ENCODE data around the gene ELOVL2.
"Not testable (repeated sequence)": the region's sequence is repeated elsewhere in the genome, so short reads cannot be mapped to it uniquely, and the experiment has no call there.

Gene ELOVL2

DNA sequence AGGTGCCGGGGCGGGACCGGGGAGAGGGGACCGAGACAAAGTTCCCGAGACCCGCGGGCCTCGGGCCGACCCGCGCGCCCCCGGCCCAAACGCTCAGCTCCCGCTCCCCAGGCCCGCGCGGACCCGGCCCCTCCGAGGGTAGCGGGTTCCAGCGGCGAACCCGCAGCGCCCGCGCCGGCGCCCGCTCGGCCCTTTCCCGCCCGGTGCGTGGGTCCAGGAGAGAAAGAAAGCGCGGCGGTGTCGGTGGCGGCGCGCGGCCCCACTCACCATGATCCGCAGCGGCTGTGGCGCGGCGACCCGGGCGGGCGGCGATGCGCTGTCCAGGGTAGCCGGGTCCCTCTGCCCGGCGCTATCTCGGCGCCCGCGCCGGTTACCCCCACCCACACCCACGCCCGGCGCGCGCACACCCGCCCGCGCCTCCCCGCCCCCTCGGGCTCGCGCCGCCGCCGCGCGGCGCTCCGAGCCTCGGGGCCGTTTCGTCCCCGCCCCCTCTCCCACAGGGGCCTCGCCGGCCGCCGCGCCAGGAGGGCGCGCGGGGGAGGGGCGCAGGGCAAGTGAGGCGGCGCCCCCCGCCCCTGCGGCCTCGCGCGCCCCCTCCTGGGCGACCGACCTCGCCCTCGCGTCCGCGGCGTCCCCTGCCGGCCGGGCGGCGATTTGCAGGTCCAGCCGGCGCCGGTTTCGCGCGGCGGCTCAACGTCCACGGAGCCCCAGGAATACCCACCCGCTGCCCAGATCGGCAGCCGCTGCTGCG, at the start of gene ELOVL2:
Gene ELOVL2, minus strand, starts transcription at position 345 of the 751 bp plus-strand sequence. Its CDS starts 75 bp downstream, at position 270.
- DNase-seq: peak; percentile 44 to 73 (median 65)

DNA sequence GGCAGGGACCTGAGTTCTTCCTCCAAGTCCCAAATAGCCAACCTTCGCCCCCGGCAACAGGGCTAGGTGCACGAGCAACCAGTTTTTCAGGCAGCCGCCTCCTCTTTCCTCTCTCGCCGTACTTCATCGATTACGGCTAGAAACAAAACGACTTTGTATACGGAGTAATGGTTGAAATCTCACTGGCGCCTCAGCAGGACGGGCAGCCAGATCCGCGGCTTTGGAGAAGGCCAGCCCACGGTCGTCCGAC, 49.2 kb upstream of the ELOVL2 start:
- no peak for DNase-seq

- DNase-seq: no peak
Observed at GRCh38 chr6:11092668-11093375, 48.7 kb upstream of the ELOVL2 start.

- peak; percentile 12 to 27 (median 25) for DNase-seq
Observed at GRCh38 chr6:11091141-11091540, 47.0 kb upstream of the ELOVL2 start.

DNA sequence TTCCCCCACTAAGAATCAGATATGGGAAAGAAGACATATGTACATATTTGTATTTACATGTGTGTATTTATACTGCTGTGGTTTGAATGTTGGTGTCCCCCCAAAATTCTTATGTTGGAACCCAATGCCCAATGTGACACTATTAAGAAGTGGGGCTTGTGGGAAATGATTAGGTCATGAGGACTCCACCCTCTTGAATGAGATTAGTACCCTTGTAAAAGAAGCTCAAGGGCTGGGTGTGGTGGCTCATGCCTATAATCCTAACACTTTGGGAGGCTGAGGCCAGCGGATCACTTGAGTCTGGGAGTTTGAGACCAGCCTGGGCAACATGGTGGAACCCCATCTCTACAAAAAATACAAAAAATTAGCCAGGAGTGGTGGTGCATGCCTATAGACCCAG, 45.6 kb upstream of the ELOVL2 start:
- DNase-seq: no peak

DNA sequence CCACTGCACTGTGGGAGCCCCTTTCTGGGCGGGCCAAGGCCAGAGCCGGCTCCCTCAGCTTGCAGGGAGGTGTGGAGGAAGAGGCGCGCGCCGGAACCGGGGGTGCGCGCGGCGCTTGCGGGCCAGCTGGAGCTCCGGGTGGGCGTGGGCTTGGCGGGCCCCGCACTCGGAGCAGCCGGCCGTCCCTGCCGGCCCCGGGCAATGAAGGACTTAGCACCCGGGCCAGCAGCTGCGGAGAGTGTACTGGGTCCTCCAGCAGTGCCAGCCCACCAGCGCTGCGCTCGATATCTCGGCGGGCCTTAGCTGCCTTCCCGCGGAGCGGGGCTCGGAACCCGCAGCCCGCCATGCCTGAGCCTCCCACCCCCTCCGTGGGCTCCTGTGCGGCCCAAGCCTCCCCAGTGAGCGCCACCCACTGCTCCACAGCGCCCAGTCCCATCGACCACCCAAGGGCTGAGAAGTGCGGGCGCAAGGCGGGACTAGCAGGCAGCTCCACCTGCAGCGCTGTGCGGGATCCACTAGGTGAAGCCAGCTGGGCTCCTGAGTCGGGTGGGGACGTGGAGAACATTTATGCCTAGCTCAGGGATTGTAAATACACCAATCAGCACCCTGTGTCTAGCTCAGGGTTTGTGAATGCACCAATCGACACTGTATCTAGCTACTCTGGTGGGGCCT, 43.2 kb upstream of the ELOVL2 start:
- not testable (repeated sequence) for DNase-seq

GRCh38 chr6:11085758-11086435, 41.8 kb upstream of the ELOVL2 start:
- no peak for DNase-seq

DNA sequence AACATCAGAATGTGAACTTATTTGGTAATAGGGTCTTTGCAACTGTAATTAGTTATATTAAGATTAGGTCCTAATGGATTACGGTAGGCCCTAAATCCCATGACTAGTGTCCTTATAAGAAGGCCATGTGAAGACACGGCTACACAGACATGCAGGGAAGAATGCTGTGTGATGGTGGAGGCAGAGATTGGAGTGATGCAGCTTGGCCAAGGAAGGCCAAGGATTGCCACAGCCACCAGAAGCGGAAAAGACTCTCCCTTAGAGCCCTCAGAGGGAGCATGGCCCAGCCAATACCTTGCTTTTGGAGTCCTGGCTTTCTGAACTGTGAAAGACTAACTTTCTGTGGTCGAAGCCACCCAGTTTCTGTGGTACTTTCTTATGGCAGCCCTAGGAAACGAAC, 39.9 kb upstream of the ELOVL2 start:
- no peak for DNase-seq

DNA sequence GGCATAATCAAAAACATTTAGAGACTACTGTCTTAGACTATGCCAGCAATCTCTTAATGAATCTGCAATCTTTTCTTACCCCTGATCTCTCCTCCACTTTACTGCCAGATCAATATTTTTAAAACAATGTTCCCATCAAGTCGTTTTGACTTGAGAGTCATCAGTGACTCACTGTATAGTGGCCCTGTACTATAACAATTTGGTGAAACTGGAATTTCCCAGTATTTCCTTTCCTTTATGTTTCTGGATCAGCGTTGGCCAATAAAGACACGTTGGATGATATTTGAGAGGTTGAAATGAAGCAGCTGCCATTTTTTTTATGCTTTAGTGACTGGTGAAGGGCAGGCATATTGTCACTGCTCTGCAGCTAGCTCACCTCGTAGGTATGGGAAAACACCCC, 39.4 kb upstream of the ELOVL2 start:
- DNase-seq: peak in 2 of 3 donors; percentile 49 to 64

- no peak for DNase-seq
Observed at GRCh38 chr6:11080296-11080695, 36.2 kb upstream of the ELOVL2 start.

GRCh38 chr6:11078266-11078665, 34.2 kb upstream of the ELOVL2 start:
- DNase-seq: no peak

DNA sequence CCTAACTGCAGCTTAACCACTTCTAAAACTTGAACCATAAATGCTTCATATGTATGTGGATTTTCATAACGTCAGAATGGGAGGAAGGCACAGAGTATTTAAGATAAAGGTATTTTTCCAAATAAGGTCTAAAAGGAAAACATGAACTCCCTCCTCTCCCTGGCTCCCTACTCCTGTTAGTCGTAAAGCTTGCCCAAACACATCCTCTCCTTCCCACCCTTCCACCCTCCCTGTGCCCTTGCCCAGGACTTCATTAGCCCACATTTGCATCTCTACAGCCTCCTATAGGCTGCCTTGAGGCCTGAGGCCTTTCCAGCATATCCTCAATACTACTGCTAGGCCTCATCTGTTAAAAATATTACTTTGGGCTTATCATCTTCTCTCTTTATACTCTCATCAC, 32.4 kb upstream of the ELOVL2 start:
- DNase-seq: no peak

DNA sequence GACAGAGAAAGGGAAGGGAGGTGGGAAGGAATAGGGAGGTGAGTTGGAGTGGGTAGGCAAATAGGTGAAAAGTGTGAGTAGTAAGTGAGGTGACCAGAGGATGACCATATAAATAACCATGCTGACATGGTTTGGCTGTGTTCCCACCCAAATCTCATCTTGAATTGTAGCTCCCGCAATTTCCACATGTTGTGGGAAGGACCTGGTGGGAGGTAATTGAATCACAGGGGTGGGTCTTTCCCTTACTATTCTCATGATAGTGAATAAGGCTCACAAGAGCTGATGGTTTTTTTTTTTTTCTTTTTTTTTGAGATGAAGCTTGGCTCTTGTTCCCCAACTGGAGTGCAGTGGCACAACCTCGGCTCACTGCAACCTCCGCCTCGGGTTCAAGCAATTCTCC, 28.0 kb upstream of the ELOVL2 start:
- DNase-seq: peak; percentile 62 to 81 (median 65)

DNA sequence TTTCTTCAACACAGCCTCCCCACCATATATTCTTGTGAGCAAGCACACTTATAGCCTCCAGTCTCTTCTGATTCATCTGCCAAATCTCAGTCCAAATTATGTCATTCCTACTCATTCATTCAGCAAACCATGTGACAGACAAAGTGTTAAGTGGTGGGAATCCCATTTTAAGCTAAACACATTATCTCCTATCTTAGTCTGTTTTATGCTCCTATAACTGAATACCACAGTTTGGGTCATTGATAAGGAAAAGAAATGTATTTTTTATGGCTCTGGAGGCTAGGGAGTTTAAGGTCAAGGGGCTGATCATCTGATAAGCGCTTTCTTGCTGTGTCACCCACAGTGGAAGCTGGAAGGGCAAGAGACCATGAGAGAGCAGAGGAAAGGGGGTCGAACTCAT, 25.7 kb upstream of the ELOVL2 start:
- peak; percentile 19 to 70 (median 46) for DNase-seq

DNA sequence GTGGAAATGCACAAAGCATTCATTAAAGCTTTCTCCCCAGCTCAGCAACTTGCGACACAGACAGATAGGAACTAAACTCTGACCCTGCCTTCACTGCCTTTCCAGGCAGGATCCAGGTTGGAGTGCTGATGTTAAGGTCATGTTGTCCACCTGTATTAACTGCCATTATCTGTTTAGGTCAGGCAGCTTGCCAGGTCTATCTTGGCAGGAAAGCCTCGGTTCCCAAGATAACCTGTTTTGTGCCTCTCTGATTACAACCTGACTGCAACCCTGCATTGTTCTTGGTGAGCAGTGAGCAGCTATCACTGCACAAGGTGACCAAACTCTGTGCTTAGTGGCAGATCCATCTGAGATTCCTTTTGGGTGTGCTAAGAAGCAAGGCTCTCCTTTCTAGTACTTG, 23.2 kb upstream of the ELOVL2 start:
- DNase-seq: no peak

DNA sequence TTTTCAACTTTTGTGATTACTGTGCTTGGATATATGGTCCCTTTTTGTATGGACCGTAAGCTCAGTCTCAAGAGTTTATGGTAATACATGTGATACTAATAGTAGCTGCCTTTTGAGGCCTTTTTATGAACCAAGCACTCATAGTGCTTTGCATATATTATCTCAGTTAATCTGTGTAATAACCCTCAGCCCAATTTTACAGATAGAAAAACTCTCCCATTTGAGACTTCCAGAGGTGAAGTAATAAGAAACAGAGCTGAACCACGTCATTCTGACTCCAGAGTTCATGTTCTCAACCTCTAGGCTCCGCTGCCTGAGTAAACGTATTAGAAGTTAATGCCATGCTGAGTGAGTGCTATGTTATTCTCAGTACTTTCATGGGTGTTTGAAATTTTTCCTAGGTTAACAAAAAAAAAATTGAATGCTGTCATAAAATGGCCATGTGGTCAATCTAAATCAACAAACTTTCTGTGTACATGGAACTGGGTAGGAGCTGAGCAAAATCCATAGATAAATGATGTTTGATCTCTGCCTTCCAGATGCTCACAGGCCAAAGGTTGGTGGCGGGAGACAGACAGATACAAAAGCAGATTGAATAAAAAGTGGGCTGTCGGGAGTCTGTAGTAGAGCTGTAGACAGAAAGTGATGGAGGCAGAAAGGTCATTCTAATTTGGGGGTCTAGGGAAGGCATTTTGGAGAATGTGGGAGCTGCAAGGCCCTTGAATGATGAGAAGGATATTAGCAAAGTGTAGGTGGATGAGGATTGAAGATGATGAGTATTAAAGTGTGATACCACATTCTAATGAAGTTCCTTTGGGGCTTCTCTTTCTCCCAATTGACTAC, 22.6 kb upstream of the ELOVL2 start:
- DNase-seq: no peak

GRCh38 chr6:11065436-11066202, 21.5 kb upstream of the ELOVL2 start:
- peak in 1 of 3 donors; percentile 7 for DNase-seq

DNA sequence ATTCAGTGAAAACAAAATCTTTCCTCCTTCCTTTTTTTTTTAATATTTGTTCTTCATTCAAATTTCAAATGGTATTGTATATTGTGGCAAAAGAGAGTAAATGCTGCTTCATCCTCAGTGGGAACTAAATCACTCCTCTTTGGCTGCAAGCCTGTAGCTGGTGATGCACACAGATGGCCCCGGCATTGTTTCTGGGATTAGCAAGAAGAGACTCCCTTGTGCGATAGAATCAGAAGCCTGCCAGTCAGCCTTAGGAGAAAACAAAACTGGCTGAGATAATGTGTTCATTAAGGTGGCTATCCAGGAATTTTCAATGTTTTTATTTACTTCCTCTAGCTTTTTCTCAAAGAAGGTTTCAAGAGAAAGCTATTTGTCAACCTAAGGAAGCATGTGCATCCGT, 20.7 kb upstream of the ELOVL2 start:
- no peak for DNase-seq

DNA sequence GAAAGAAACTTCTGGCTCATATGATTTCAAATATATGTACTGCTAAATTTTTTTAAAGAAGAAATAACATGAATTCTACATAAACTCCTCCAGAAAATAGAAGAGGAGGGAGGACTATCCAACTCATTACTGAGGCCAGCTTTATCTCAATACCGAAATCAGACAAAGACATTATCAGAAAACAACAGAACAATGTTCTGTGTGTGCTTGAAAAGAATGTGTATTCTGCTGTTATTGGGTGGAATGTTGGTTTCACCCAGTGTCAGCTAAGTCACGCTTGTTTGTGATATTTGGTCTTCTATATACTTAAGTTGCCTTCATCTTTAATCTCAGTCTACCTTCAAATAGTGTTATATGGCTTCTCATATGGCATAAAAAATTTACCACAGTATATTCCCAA, 18.6 kb upstream of the ELOVL2 start:
- no peak for DNase-seq

DNA sequence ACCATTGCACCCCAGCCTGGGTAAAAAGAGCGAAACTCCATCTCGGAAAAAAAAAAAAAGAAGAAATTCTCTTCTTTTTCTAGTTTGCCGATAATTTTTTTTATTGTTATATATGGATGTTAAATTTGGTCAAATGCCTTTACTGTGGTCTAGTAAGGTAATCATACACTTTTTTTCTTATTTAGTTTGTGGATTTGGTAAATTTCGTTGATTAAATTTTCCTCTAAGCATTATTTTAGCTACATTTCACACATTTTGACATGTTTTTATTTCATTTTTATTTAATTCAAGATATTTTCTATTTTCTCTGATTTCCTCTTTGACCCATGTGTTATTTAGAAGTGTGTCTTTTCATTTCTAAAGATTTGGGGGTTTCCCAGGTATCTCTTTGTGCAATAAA, 18.0 kb upstream of the ELOVL2 start:
- DNase-seq: no peak

- DNase-seq: no peak
Observed at GRCh38 chr6:11058406-11058805, 14.3 kb upstream of the ELOVL2 start.

DNA sequence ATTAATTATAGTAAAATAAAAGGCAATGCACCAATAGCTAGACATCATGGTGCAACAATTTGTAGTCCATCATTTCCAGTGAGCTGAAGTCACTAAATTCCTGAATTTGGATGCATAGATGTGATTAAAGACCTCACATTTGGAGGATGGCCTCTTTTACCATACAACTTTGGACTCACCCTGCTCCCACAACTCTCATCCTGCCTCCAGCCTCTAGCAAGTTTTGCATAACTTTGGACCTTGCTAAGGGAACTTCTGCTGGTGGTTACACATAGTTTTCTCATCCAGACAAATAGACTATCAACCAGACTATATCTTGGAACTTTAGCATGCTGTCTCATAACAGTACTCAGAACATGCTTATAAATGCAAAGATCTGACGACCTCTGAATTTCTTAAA, 12.8 kb upstream of the ELOVL2 start:
- DNase-seq: no peak
